Measurements from ENCODE around the gene FOXA2. TPM values are rescaled to one million over a fixed set of nuclear protein-coding genes. Genes with fewer than 3 reads are reported as not detected.

FOXA2 gene
- total and polyA plus RNA-seq, 2 donors (not counting 3 experiments of a cell fraction or from before 2014, with no cell fraction given): not detected

GRCh38 chr20:22619806-22620205, 35.4 kb upstream of the FOXA2 start:
- Histone ChIP-seq H3K4me2 (ENCODE audit: insufficient read depth, low read length) (no peak overlapping the region), H3K27me3 (ENCODE audit: control insufficient read depth in 2 of 2, insufficient read depth in 2 of 2, low read length in 2 of 2) (no peaks in the 10 kb centered on the region), H3K4me1 (ENCODE audit: control insufficient read depth, extremely low read depth, insufficient read depth, low read length) (no peaks in the 10 kb centered on the region), H3K27ac (ENCODE audit: insufficient read depth, low read depth, low read length) (no peak overlapping the region), H4K20me1 (replicated peaks; ENCODE audit: control insufficient read depth, extremely low read depth, insufficient read depth, low read length) (no peaks in the 10 kb centered on the region), H3K9me3 (replicated peaks; ENCODE audit: control insufficient read depth, insufficient read depth, low read length) (no peaks in the 10 kb centered on the region), H3K36me3 (ENCODE audit: control insufficient read depth in 2 of 2, extremely low read depth in 1 of 2, insufficient read depth in 2 of 2, low read length in 2 of 2) (no peaks in the 10 kb centered on the region), H3K9me1 (replicated peaks; ENCODE audit: control insufficient read depth, extremely low read depth, insufficient read depth, low read length) (no peaks in the 10 kb centered on the region), H2AFZ (ENCODE audit: low read depth, low read length) (no peak overlapping the region), H3K79me2 (ENCODE audit: control insufficient read depth, insufficient read depth, low read length) (no peaks in the 10 kb centered on the region), H3K9ac (replicated peaks; ENCODE audit: extremely low read depth, insufficient read depth, low read length) (no peak overlapping the region), H3K4me3 (replicated peaks in 1 of 3; ENCODE audit: insufficient read depth in 1 of 3, low read depth in 1 of 3, low read length in 3 of 3) (no peak overlapping the region)
- POLR2A ChIA-PET: no interaction called here
- no peak for FAIRE-seq
- no peak for DNase-seq (ENCODE audit: low read depth, low spot score)
- dilution Hi-C loops (cut with MboI; ENCODE audit: extremely low pct_ligation_motif_present, low sequenced_read_pairs) (no loop called here), intact Hi-C loops (cut with micrococcal nuclease) (no loop called here)
- TF ChIP-seq CTCF (IDR thresholded peaks at IDR 0.05; ENCODE audit: extremely low read depth in 1 of 2, insufficient read depth in 1 of 2, low read depth in 1 of 2, low read length in 2 of 2) (no peak), GATA2 (IDR thresholded peaks at IDR 0.05; ENCODE audit: insufficient read depth, insufficient read length, low read depth, low read length) (no peak), FOS (IDR thresholded peaks at IDR 0.05; ENCODE audit: borderline replicate concordance, insufficient read depth, low read length) (no peak), MYC (IDR thresholded peaks at IDR 0.05; ENCODE audit: low read depth, low read length) (no peak), POLR2AphosphoS5 (IDR thresholded peaks at IDR 0.05; ENCODE audit: insufficient read depth, low read depth, low read length) (no peak), EZH2 (IDR thresholded peaks at IDR 0.05; ENCODE audit: borderline replicate concordance, low read depth, low read length, severe bottlenecking) (no peak), POLR2A (IDR thresholded peaks at IDR 0.05; ENCODE audit: low read depth, low read length) (no peak), JUN (IDR thresholded peaks at IDR 0.05; ENCODE audit: borderline replicate concordance, insufficient read depth, insufficient read length, low read depth) (no peak), MAX (IDR thresholded peaks at IDR 0.05; ENCODE audit: insufficient read depth, insufficient read length) (no peak)
- CTCF ChIA-PET: interaction anchor here (2.2 kb wide), 1 partner anchor 23 kb away, joined by 7 read pairs; no protein-coding TSS in a partner anchor
- no TSS peak for BruUV-seq (replicated peaks)
